ENCODE results near the gene CDH4.

The CDH4 gene

DNA sequence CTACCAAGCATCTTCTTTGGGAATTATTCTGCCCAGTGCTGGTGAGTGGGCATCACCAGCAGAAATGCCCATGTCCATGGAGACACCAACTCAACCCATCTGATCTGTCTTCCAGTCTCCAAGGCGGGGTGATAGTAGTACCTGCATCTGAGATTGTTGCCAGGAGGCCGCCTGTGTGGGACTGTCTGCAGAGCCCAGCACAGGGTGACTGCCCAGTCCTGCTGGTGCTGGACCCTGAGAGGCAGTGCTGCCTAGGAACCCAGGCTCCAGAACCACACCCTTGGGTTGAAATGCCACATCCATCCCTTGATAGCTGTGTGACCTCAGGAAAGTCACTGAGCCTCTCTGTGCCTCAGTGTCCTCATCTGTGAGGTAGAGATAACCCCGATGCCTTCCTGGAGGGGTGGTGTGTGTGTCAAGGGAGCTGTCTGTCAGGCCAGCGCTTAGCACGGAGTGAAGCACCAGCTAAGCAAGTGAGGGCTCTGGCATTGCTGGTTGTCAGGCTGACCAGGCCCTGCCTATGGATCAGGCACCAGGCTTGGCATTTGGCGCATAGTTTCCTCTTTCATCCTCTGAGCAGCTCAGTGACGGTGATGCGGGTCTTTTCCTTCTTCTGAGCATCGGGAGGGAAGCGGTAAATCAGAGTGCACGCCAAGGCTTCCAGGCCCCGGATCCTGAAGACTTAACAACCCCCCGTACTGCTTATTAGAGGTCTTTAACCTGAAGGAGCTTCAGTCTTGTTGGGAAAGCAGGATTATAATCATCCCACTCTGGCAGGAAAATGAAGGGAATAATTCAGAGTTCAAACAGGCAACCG lies 268.2 kb downstream of the CDH4 start:
- Histone ChIP-seq H3K27me3 (ENCODE audit: control insufficient read depth, insufficient read depth, low read length) (no peaks in the 10 kb centered on the region), H3K9me3 (replicated peaks; ENCODE audit: low read length) (no peaks in the 10 kb centered on the region), H3K4me3 (ENCODE audit: low read length) (no peak overlapping the region), H3K36me3 (ENCODE audit: insufficient read depth, low read length) (no peaks in the 10 kb centered on the region), H3K4me2 (ENCODE audit: low read length) (peak overlapping the region; percentile 16), H3K9ac (ENCODE audit: low read depth, low read length) (no peak overlapping the region), H3K4me1 (ENCODE audit: control insufficient read depth, insufficient read depth, low read length) (peaks cover 26% of the 10 kb centered on the region)

DNA sequence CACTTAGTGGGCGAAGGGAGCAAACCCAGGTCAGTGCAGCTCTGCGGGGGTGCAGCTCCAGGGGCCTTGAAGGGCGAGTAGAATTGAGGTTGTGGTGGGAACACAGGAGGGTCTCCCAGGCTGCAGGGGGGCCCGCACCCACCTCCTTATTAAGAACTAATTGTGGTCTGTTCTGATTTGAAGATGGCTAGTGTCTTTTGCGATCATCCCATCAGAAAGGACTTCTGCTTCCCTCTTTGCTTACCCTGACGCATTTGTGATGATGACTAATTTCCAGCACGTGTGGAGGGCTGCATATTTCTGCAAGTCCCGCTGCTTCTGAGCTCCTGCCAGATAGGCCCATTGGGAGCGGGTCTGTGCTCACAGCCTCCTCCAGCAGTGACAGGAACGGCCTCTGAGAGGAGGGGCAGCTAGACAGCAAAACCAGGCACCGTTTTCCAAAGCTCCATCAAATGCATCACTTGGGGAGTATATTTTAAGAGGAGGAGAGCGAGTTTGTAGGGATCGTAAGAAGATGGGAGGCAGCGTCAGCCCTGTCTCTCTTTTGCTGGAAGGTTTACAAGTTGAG lies 268.9 kb downstream of the CDH4 start:
- Histone ChIP-seq H3K9ac (ENCODE audit: low read depth, low read length) (no peak overlapping the region), H3K27me3 (ENCODE audit: control insufficient read depth, insufficient read depth, low read length) (no peaks in the 10 kb centered on the region), H3K4me1 (ENCODE audit: control insufficient read depth, insufficient read depth, low read length) (peaks cover 26% of the 10 kb centered on the region), H3K4me2 (ENCODE audit: low read length) (peak overlapping the region; percentile 16), H3K36me3 (ENCODE audit: insufficient read depth, low read length) (no peaks in the 10 kb centered on the region), H3K4me3 (ENCODE audit: low read length) (no peak overlapping the region), H3K9me3 (replicated peaks; ENCODE audit: low read length) (no peaks in the 10 kb centered on the region)

DNA sequence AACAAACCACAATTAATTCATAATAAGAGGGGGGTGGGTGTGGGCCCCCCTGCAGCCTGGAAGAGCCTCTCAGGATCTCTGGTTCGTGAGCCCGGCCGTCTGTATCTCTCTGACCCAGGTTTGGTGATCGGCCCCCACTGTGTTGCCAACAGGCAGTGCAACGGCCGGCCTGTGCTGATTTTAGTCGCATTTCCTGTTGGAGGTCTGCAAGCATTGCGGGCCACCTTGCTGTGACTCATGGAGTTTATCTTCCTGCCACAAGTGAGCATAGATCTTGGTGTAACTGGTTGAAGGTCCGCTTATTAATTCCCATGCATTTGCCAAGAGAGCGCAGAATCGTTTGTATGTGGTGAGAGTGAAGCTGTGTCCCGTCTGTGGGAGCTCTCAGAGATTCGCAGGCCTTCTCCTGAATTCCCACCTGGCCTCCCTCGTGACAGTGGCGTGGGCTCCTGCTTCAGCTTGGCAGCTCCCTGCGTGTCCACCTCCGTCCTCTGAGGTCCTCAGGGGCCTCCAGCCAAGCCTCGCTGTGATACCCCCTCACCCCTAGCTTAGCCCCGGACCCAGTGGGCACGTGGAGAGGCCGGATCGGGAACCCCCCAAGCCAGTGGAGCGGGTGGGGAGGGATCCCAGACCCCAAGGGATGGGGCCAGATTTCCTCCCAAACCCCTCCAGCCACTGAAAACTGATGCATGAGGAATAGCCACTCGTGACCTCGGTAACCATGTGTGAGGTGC lies 269.8 kb downstream of the CDH4 start:
- Histone ChIP-seq H3K27me3 (ENCODE audit: control insufficient read depth, insufficient read depth, low read length) (no peaks in the 10 kb centered on the region), H3K4me1 (ENCODE audit: control insufficient read depth, insufficient read depth, low read length) (peaks cover 18% of the 10 kb centered on the region), H3K9ac (ENCODE audit: low read depth, low read length) (no peak overlapping the region), H3K9me3 (replicated peaks; ENCODE audit: low read length) (no peaks in the 10 kb centered on the region), H3K4me2 (ENCODE audit: low read length) (no peak overlapping the region), H3K36me3 (ENCODE audit: insufficient read depth, low read length) (no peaks in the 10 kb centered on the region), H3K4me3 (ENCODE audit: low read length) (no peak overlapping the region)

GRCh38 chr20:61522498-61523090 lies 270.5 kb downstream of the CDH4 start:
- Histone ChIP-seq H3K9ac (ENCODE audit: low read depth, low read length) (no peak overlapping the region), H3K9me3 (replicated peaks; ENCODE audit: low read length) (no peaks in the 10 kb centered on the region)

DNA sequence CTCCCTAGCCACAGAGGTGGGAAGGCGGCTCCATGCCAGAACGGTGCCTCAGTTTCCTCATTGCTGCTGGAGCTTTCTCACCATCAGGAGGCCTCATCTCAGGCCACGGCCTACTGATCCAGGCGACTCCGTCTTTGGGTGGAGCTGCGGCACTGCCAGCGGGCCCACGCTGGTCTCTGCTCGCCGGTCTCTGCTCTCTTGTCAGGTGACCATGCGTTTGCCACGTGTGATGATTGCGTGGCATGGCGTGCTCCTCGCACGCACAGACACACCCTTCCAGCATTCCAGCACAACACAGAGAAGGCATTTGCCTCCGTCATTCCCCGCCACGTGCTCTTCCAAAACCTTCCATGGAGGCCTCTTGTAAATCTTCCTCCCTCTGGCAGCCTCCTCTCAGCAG lies 271.1 kb downstream of the CDH4 start:
- no peak overlapping the region for H3K4me2 ChIP-seq (ENCODE audit: low read length)
- H3K36me3 ChIP-seq (ENCODE audit: insufficient read depth, low read length), result no peaks in the 10 kb centered on the region
- H3K27me3 ChIP-seq (ENCODE audit: control insufficient read depth, insufficient read depth, low read length), result no peaks in the 10 kb centered on the region
- no peaks in the 10 kb centered on the region for H3K9me3 ChIP-seq (replicated peaks; ENCODE audit: low read length)
- no peak overlapping the region for H3K9ac ChIP-seq (ENCODE audit: low read depth, low read length)
- no peak overlapping the region for H3K4me3 ChIP-seq (ENCODE audit: low read length)
- peaks cover 16% of the 10 kb centered on the region for H3K4me1 ChIP-seq (ENCODE audit: control insufficient read depth, insufficient read depth, low read length)

More at GRCh38 chr20:61522498-61523090, 270.5 kb downstream of the CDH4 start:
- H3K27me3 ChIP-seq (ENCODE audit: control insufficient read depth, insufficient read depth, low read length), result no peaks in the 10 kb centered on the region
- no peaks in the 10 kb centered on the region for H3K36me3 ChIP-seq (ENCODE audit: insufficient read depth, low read length)
- H3K4me3 ChIP-seq (ENCODE audit: low read length), result no peak overlapping the region
- H3K4me1 ChIP-seq (ENCODE audit: control insufficient read depth, insufficient read depth, low read length), result peaks cover 16% of the 10 kb centered on the region
- no peak overlapping the region for H3K4me2 ChIP-seq (ENCODE audit: low read length)

GRCh38 chr20:61524951-61525666 lies 273.0 kb downstream of the CDH4 start:
- H3K4me1 ChIP-seq (ENCODE audit: control insufficient read depth, insufficient read depth, low read length), result peaks cover 16% of the 10 kb centered on the region
- no peaks in the 10 kb centered on the region for H3K9me3 ChIP-seq (replicated peaks; ENCODE audit: low read length)

DNA sequence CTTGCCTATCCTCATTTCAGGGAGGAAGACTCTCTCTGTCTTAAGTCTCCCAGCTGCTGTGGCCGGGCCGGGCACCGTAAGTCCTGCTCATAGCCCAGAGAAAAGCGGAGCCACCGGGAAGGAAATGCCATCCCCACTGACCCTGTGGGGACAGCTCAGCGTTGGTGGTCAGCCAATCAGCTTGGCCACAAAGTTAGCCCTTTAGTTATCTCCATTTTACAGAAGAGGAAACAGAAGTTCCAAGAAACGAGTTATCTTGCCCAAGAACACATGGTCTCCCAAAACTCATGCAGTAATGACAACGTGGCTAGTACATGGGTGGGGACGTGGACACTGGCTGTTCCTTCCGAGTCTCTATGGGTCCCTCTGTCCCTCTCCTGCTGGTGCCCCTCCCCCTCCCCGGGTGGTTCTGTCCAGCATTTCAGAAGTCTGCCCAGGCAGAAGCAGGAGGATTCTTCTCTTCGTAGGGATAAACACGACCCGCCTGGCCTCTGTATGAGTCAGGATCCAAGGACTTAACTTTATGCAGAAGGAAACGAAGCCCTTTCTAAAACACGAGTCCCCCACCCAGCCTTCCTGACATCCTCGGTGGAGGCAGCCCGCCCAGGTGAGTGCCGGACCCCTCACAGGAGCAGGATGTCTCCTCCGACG lies 273.8 kb downstream of the CDH4 start:
- peaks cover 10% of the 10 kb centered on the region for H3K4me1 ChIP-seq (ENCODE audit: control insufficient read depth, insufficient read depth, low read length)
- H3K4me3 ChIP-seq (ENCODE audit: low read length), result no peak overlapping the region
- no peaks in the 10 kb centered on the region for H3K36me3 ChIP-seq (ENCODE audit: insufficient read depth, low read length)
- no peak overlapping the region for H3K9ac ChIP-seq (ENCODE audit: low read depth, low read length)
- no peaks in the 10 kb centered on the region for H3K9me3 ChIP-seq (replicated peaks; ENCODE audit: low read length)
- H3K4me2 ChIP-seq (ENCODE audit: low read length), result no peak overlapping the region
- no peaks in the 10 kb centered on the region for H3K27me3 ChIP-seq (ENCODE audit: control insufficient read depth, insufficient read depth, low read length)

More at GRCh38 chr20:61524951-61525666, 273.0 kb downstream of the CDH4 start:
- Histone ChIP-seq H3K4me2 (ENCODE audit: low read length) (no peak overlapping the region), H3K36me3 (ENCODE audit: insufficient read depth, low read length) (no peaks in the 10 kb centered on the region), H3K27me3 (ENCODE audit: control insufficient read depth, insufficient read depth, low read length) (no peaks in the 10 kb centered on the region), H3K9ac (ENCODE audit: low read depth, low read length) (no peak overlapping the region), H3K4me3 (ENCODE audit: low read length) (no peak overlapping the region)

DNA sequence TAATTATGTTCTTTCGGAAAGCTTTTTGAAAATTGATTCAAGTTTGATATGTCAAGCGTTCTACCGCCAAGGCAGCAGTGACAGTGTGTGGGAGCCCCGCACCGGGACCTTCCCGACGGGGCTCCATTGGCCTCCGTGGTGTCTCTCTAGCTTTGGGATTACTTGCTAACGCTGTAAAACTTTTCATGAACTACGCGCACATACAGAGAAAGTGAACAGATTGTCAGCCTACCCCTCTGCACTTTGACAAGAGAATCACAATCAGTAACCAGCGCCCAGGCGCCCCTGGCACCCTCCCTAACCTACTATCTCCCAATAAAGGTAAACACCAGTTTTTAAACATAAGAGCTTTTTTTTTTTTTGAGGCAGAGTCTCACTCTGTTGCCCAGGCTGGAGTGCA lies 274.8 kb downstream of the CDH4 start:
- no peak overlapping the region for H3K9ac ChIP-seq (ENCODE audit: low read depth, low read length)
- peaks cover 6% of the 10 kb centered on the region for H3K4me1 ChIP-seq (ENCODE audit: control insufficient read depth, insufficient read depth, low read length)
- no peaks in the 10 kb centered on the region for H3K36me3 ChIP-seq (ENCODE audit: insufficient read depth, low read length)
- H3K27me3 ChIP-seq (ENCODE audit: control insufficient read depth, insufficient read depth, low read length), result no peaks in the 10 kb centered on the region
- no peak overlapping the region for H3K4me3 ChIP-seq (ENCODE audit: low read length)
- H3K9me3 ChIP-seq (replicated peaks; ENCODE audit: low read length), result no peaks in the 10 kb centered on the region
- H3K4me2 ChIP-seq (ENCODE audit: low read length), result no peak overlapping the region

DNA sequence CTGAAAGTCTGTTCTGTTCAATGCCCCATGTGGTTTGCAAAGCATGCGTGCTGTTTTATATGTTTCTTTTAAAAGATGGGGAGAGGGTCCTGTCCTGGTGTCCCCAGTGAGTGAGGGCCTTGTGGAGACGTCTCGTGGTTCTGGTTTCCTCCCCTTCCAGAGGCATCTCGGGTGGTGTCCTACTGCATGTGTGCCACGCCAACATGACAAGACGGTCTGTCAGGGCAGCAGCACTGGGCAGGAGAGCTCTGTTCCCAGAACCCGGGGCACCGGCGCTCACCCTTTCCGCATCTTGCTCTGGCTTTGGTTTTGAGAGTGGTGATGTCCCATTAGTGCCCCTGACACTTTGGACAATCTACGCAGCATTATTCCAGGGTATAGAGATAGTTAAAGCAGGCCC lies 275.6 kb downstream of the CDH4 start:
- Histone ChIP-seq H3K36me3 (ENCODE audit: insufficient read depth, low read length) (no peaks in the 10 kb centered on the region), H3K27me3 (ENCODE audit: control insufficient read depth, insufficient read depth, low read length) (no peaks in the 10 kb centered on the region), H3K9ac (ENCODE audit: low read depth, low read length) (no peak overlapping the region), H3K4me3 (ENCODE audit: low read length) (no peak overlapping the region), H3K9me3 (replicated peaks; ENCODE audit: low read length) (no peaks in the 10 kb centered on the region), H3K4me2 (ENCODE audit: low read length) (no peak overlapping the region), H3K4me1 (ENCODE audit: control insufficient read depth, insufficient read depth, low read length) (peaks cover 10% of the 10 kb centered on the region)

GRCh38 chr20:61528591-61528990 lies 276.5 kb downstream of the CDH4 start:
- no peaks in the 10 kb centered on the region for H3K36me3 ChIP-seq (ENCODE audit: insufficient read depth, low read length)
- H3K4me1 ChIP-seq (ENCODE audit: control insufficient read depth, insufficient read depth, low read length), result peaks cover 10% of the 10 kb centered on the region
- no peak overlapping the region for H3K4me2 ChIP-seq (ENCODE audit: low read length)
- H3K27me3 ChIP-seq (ENCODE audit: control insufficient read depth, insufficient read depth, low read length), result no peaks in the 10 kb centered on the region
- H3K9ac ChIP-seq (ENCODE audit: low read depth, low read length), result no peak overlapping the region
- H3K4me3 ChIP-seq (ENCODE audit: low read length), result no peak overlapping the region
- H3K9me3 ChIP-seq (replicated peaks; ENCODE audit: low read length), result no peaks in the 10 kb centered on the region
